Spinal cord (tissue), 9 donors: ENCODE measurements around the gene CCR5AS.

Experiments used
- DNase-seq, 6 donors: peaks; one replicate each; pipeline versions ENCODE4 v3.0.0 to v3.0.0-alpha.2; 2013 to 2015; ENCODE audit warnings: low spot score in 6 of 6, low read depth in 4 of 6
- H3K27ac ChIP-seq: one replicate; pipeline ENCODE4 v1.5.1; 2013; ENCODE audit warnings: low read depth, low read length, control low read depth
- H3K27me3 ChIP-seq: one replicate; pipeline ENCODE4 v1.6.1; 2013; ENCODE audit warnings: low read length; ENCODE audit not compliant: control insufficient read depth, insufficient read depth
- H3K36me3 ChIP-seq: one replicate; pipeline ENCODE4 v1.6.1; 2013; ENCODE audit warnings: low read length; ENCODE audit not compliant: control insufficient read depth, insufficient read depth
- H3K4me1 ChIP-seq: one replicate; pipeline ENCODE4 v1.6.1; 2013; ENCODE audit warnings: low read length; ENCODE audit not compliant: control insufficient read depth, insufficient read depth
- H3K4me3 ChIP-seq: one replicate; pipeline ENCODE4 v1.5.1; 2013; ENCODE audit warnings: low read depth, low read length, control low read depth
- H3K9me3 ChIP-seq: one replicate; pipeline ENCODE4 v1.6.1; 2013; ENCODE audit warnings: low read length; ENCODE audit not compliant: control insufficient read depth, insufficient read depth
- WGBS: methylation state at CpG from one replicate; pipeline ENCODE4 v1.1.5; 2013; ENCODE audit warnings: missing lambda C conversion rate; ENCODE audit not compliant: insufficient coverage; 5-methylcytosine and 5-hydroxymethylcytosine counted together
- donor health status: healthy.

CCR5AS gene

GRCh38 chr3:46353090-46353489, 53.8 kb downstream of the CCR5AS start:
- Histone ChIP-seq H3K27me3 (no peaks in the 10 kb centered on the region), H3K4me3 (no peak overlapping the region), H3K36me3 (no peaks in the 10 kb centered on the region), H3K27ac (no peak overlapping the region), H3K4me1 (no peaks in the 10 kb centered on the region), H3K9me3 (no peaks in the 10 kb centered on the region)
- no peak for DNase-seq
- 95% methylated on average over 2 of the region's 4 CpGs for WGBS

DNA sequence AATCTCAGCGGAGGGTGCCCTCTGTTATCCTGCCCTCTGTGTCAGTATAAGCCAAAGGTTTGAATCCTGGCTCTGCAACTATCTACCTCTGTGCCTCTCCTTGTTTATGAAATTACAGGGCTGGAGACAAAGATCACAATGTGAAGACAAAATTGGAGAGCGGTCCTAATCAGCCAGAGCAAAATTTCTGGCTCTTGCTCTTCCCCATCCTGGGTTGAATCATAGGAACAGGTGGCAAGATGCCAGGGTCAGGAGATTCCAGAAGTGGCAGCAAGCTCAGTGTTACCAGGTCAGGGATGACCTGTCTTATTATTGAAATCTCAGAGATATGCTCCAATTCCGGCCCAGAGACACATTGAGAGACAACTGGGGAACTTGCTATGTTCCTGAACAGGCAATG, 55.2 kb downstream of the CCR5AS start:
- no peak for DNase-seq
- Histone ChIP-seq H3K27me3 (no peaks in the 10 kb centered on the region), H3K27ac (no peak overlapping the region), H3K4me3 (no peak overlapping the region), H3K9me3 (no peaks in the 10 kb centered on the region), H3K36me3 (no peaks in the 10 kb centered on the region), H3K4me1 (no peaks in the 10 kb centered on the region)
- WGBS: 90% methylated on average over 3 of the region's 3 CpGs

DNA sequence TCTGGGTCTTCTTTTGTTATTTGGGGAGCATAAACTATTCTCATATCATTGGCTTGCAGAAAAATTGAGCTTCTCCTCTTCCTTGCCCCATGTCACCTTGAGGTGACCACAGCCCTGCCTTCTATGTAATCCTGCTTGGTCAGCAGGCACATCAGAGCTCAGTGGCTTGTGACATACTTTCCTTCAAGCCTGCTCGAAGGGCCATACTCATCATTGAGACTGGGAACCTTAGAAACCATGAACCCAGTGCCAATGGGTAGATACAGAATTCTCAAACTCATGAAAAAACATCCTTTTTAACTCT, 56.7 kb downstream of the CCR5AS start:
- DNase-seq: no peak
- Histone ChIP-seq H3K36me3 (no peaks in the 10 kb centered on the region), H3K4me1 (no peaks in the 10 kb centered on the region), H3K27ac (no peak overlapping the region), H3K9me3 (no peaks in the 10 kb centered on the region), H3K4me3 (no peak overlapping the region), H3K27me3 (no peaks in the 10 kb centered on the region)
- WGBS: 100% methylated on average over 1 of the region's 1 CpG

DNA sequence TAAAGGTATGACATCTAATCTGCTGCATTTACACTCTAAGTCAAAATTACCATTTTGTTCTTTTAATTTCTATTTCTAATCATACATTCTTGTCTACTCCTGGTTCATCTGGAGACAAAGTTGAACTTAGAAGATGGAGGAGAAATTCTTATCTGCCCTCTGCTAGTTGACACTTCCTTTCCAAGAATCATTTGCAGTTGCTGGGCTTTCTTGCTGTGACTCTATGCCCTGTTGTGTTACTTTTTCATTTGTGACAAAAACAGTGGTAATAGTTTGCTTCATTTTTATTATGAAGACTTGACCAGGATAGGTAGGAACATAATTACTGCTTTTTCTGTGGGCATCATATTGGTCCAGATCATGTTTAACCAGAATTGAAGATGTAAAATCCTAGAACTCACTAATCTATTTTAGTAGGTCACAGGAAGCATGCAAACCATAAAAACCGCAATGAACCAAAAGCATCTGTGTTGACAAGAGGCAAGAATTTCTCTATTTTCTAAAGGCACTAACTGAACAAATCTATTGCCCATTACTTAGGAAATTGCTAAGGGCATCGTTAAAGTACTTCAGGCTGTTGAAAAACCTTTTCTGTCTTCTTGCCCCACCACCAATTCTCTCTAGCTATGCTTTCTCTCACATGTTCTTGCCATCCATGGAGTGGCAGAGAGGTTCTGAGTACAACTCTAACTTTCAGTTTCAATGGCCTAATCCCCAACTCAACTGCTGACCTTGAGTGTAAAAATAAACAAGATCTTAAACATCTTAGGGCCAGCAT, 57.2 kb downstream of the CCR5AS start:
- H3K27ac ChIP-seq: no peak overlapping the region
- no peak for DNase-seq
- no peaks in the 10 kb centered on the region for H3K36me3 ChIP-seq
- H3K4me3 ChIP-seq: no peak overlapping the region
- H3K9me3 ChIP-seq: no peaks in the 10 kb centered on the region
- no CpG with 5 or more reads among the region's 2 CpGs for WGBS
- no peaks in the 10 kb centered on the region for H3K4me1 ChIP-seq
- no peaks in the 10 kb centered on the region for H3K27me3 ChIP-seq

DNA sequence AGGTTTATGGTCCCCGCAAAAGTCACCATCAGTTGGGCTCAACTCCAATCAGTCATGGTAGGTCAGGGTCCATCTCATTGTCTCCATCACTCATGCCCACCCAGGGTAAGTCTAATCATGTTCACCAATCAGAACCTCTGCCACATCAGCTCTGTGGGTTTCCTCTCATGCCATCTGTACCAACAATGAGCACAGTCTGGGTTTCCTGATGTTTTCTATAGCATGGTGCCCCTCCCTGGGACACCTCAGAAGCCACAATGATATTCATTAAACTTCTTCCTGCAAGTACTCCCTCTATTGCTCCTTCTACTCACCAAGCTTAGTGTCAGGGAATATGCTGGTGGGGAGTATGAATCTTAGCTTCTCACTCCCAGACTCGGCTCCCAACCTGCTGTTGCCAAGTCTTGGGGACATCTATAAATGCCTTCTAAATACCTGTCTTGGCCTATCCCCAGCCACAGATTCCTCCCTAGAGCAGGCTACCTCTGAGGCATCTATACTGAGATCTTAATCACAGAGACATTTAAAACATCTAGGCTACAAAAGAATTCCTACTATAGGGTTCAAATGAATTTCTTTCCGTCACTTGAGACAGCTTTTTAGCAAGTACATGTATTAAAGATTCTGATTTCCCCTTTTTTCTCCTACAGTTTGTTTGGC, 57.9 kb downstream of the CCR5AS start:
- Histone ChIP-seq H3K27me3 (no peaks in the 10 kb centered on the region), H3K9me3 (no peaks in the 10 kb centered on the region), H3K4me3 (no peak overlapping the region), H3K36me3 (no peaks in the 10 kb centered on the region), H3K27ac (no peak overlapping the region), H3K4me1 (no peaks in the 10 kb centered on the region)
- no peak for DNase-seq
- WGBS: 93% methylated on average over 1 of the region's 3 CpGs

- no peak overlapping the region for H3K27ac ChIP-seq
- no peak for DNase-seq
- 100% methylated on average over 1 of the region's 4 CpGs for WGBS
- H3K4me1 ChIP-seq: no peaks in the 10 kb centered on the region
- H3K4me3 ChIP-seq: no peak overlapping the region
- no peaks in the 10 kb centered on the region for H3K27me3 ChIP-seq
- no peaks in the 10 kb centered on the region for H3K9me3 ChIP-seq
- no peaks in the 10 kb centered on the region for H3K36me3 ChIP-seq
Measured at GRCh38 chr3:46344476-46344875, 62.4 kb downstream of the CCR5AS start.

DNA sequence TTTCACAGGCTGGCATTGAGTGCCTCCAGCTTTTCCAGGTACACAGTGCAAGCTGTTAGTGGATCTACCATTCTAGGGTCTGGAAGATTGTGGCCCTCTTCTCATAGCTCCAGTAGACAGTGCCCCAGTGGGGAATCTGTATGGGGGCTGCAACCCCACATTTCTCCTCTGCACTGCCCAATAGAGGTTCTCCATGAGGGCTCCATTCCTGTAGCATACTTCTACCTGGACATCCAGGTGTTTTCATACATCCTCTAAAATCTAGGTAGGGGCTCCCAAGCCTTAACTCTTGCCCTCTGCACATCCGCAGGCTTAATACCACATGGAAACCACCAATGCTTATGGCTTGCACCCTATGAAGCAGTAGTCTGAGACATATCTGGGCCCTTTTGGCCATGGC, 68.0 kb downstream of the CCR5AS start:
- no peak overlapping the region for H3K4me3 ChIP-seq
- WGBS: 100% methylated on average over 1 of the region's 1 CpG
- no peaks in the 10 kb centered on the region for H3K4me1 ChIP-seq
- H3K36me3 ChIP-seq: no peaks in the 10 kb centered on the region
- H3K27ac ChIP-seq: no peak overlapping the region
- H3K9me3 ChIP-seq: peaks cover 3% of the 10 kb centered on the region
- no peak for DNase-seq
- H3K27me3 ChIP-seq: no peaks in the 10 kb centered on the region

GRCh38 chr3:46337911-46338310, 69.0 kb downstream of the CCR5AS start:
- no peaks in the 10 kb centered on the region for H3K4me1 ChIP-seq
- H3K4me3 ChIP-seq: no peak overlapping the region
- peaks cover 3% of the 10 kb centered on the region for H3K9me3 ChIP-seq
- H3K36me3 ChIP-seq: no peaks in the 10 kb centered on the region
- no peak overlapping the region for H3K27ac ChIP-seq
- H3K27me3 ChIP-seq: no peaks in the 10 kb centered on the region
- DNase-seq: no peak

- no peaks in the 10 kb centered on the region for H3K36me3 ChIP-seq
- H3K9me3 ChIP-seq: peaks cover 3% of the 10 kb centered on the region
- no peak overlapping the region for H3K27ac ChIP-seq
- H3K27me3 ChIP-seq: no peaks in the 10 kb centered on the region
- no CpG with 5 or more reads among the region's 3 CpGs for WGBS
- DNase-seq: no peak
- no peaks in the 10 kb centered on the region for H3K4me1 ChIP-seq
- no peak overlapping the region for H3K4me3 ChIP-seq
Measured at GRCh38 chr3:46335541-46335940, 71.3 kb downstream of the CCR5AS start.

DNA sequence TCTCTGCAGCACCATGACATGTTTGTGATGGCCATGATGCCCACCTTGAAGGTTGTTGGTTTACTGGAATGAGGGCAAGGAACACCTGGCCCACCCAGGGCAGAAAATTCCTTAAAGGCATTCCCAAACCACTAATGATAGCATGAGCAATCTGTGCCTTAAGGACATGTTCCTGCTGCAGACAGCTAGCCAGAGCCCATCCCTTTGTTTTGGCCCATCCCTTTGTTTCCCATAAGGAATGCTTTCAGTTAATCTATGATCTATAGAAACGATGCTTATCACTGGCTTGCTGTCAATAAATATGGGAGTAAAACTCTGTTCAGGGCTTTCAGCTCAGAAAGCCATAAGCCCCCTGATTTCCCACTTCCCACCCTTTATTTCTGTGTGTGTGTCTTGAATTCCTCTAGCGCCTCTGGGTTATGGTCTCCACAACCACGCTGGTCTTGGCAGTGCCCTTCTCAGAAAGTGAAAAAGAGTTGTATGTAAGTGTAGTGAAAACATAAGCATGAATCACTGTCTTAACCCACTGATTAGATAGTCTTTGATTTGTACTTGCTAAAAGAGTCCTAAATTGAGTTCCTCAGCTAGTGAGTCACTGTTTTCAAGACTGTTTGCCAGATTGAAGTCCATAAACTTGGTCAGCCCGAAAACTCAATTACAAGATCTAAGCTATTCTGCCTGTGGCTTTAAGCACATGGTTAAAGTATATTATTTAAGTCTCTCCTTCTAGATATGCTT, 72.0 kb downstream of the CCR5AS start:
- Histone ChIP-seq H3K36me3 (no peaks in the 10 kb centered on the region), H3K9me3 (peaks cover 3% of the 10 kb centered on the region), H3K4me3 (no peak overlapping the region), H3K4me1 (no peaks in the 10 kb centered on the region), H3K27ac (no peak overlapping the region), H3K27me3 (no peaks in the 10 kb centered on the region)
- WGBS: no CpG with 5 or more reads among the region's 4 CpGs
- peak in 1 of 6 donors; percentile 31 for DNase-seq
